Testis (tissue), 3 donors: ENCODE data around the gene LFNG. TPM values are rescaled to one million over a fixed set of nuclear protein-coding genes. Genes with fewer than 3 reads are reported as not detected.

ENCODE experiments used
- DNase-seq: peaks from one replicate; pipeline ENCODE4 v3.0.0-alpha.2; 2019
- H3K27ac ChIP-seq, 2 donors: fragments of 200-600 bp; sonication (generic); one replicate each; pipeline ENCODE4 v1.5.1; 2019
- H3K27me3 ChIP-seq: fragments of 200-600 bp; sonication (generic); one replicate; pipeline ENCODE4 v1.5.1; 2019
- H3K36me3 ChIP-seq: fragments of 200-600 bp; sonication (generic); one replicate; pipeline ENCODE4 v1.5.1; 2017; ENCODE audit warnings: low read depth; ENCODE audit errors: missing control alignments
- H3K4me1 ChIP-seq: fragments of 200-600 bp; sonication (generic); one replicate; pipeline ENCODE4 v1.5.1; 2019
- H3K4me3 ChIP-seq, 2 donors: fragments of 200-600 bp; sonication (generic); one replicate each; pipeline ENCODE4 v1.5.1; 2017 to 2019
- H3K9me3 ChIP-seq: fragments of 200-600 bp; sonication (generic); one replicate; pipeline ENCODE4 v1.5.1; 2017
- CTCF ChIP-seq, 3 experiments: fragments of 450-650 bp in 2 of 3; fragments of 200-600 bp in 1 of 3; sonication (generic) in 1 of 3; IDR thresholded peaks; one replicate each; pipeline ENCODE4 v1.5.1; 2016 to 2019; ENCODE audit warnings: antibody characterized with exemption in 3 of 3, mild to moderate bottlenecking in 2 of 3, moderate library complexity in 1 of 3
- POLR2A ChIP-seq: fragments of 450-650 bp; IDR thresholded peaks from one replicate; pipeline ENCODE4 v1.6.1; 2017; ENCODE audit warnings: antibody characterized with exemption, mild to moderate bottlenecking, moderate library complexity
- WGBS, 2 donors: methylation state at CpG; one replicate each; pipeline ENCODE4 v1.1.5; 2018; 5-methylcytosine and 5-hydroxymethylcytosine counted together
- intact Hi-C: fragments of 100-400 bp; cut with DNase I; formaldehyde crosslinking; loops from one replicate; pipeline ENCODE4 v1.15.1; 2023; ENCODE audit warnings: low total_unique reads
- polyA plus RNA-seq: library from polyadenylated mRNA; stranded (reverse); fragments of 350-450 nt; fragmentation: Illumina TruSeq; extraction: RNeasy Lipid Tissue Mini Kit (QIAGEN cat#74804); gene quantifications from one replicate; pipeline ENCODE4 v1.2.3, GENCODE V29; 2014; ENCODE audit warnings: low read depth, low replicate concordance; ENCODE audit not compliant: insufficient read depth
- total RNA-seq, 2 donors: library from RNA; depleted of rRNA; stranded (reverse); fragments of >200 nt; gene quantifications; one replicate each; pipeline ENCODE4 v1.2.3, GENCODE V29; 2016

The LFNG gene
- total and polyA plus RNA-seq, 3 donors from 2014 or later = 10.1 to 34.1 (median 18.3) TPM

GRCh38 chr7:2478399-2478785 is 41.2 kb upstream of the LFNG start:
- peak; percentile 69 for DNase-seq
- Histone ChIP-seq H3K36me3 (no peaks in the 10 kb centered on the region), H3K4me3 (no peak overlapping the region), H3K9me3 (no peaks in the 10 kb centered on the region), H3K27me3 (no peaks in the 10 kb centered on the region), H3K4me1 (peaks cover 19% of the 10 kb centered on the region), H3K27ac (no peak overlapping the region)
- 41 to 94% methylated on average over 5 to 11 of the region's 11 CpGs for WGBS, 2 donors
- intact Hi-C loops = loop anchor here (10.0 kb wide), 1 partner anchor 76 kb away; the partner anchor contains the start of genes BRAT1 and IQCE
- TF ChIP-seq POLR2A = no peak
- TF ChIP-seq CTCF (IDR thresholded peaks at IDR 0.05) = no peak

- Histone ChIP-seq H3K27ac (no peak overlapping the region), H3K4me3 (no peak overlapping the region), H3K27me3 (no peaks in the 10 kb centered on the region), H3K4me1 (peaks cover 19% of the 10 kb centered on the region), H3K36me3 (no peaks in the 10 kb centered on the region), H3K9me3 (no peaks in the 10 kb centered on the region)
- no peak for DNase-seq
- intact Hi-C loops = loop anchor here (10.0 kb wide), 1 partner anchor 76 kb away; the partner anchor contains the start of genes BRAT1 and IQCE
- 58% methylated on average over 19 of the region's 19 CpGs; no CpG with 5 or more reads in 1 of the 2 donors for WGBS, 2 donors
- no peak for TF ChIP-seq POLR2A
- TF ChIP-seq CTCF (IDR thresholded peaks at IDR 0.05) = no peak
These were observed 40.8 kb upstream of the LFNG start for GRCh38 chr7:2478800-2479199.

GRCh38 chr7:2479276-2480069 is 40.1 kb upstream of the LFNG start:
- DNase-seq = no peak
- Histone ChIP-seq H3K4me3 (no peak overlapping the region), H3K36me3 (no peaks in the 10 kb centered on the region), H3K4me1 (peaks cover 19% of the 10 kb centered on the region), H3K27me3 (no peaks in the 10 kb centered on the region), H3K9me3 (no peaks in the 10 kb centered on the region), H3K27ac (no peak overlapping the region)
- TF ChIP-seq POLR2A = no peak
- TF ChIP-seq CTCF (IDR thresholded peaks at IDR 0.05) = no peak
- 69 to 74% methylated on average over 10 to 16 of the region's 16 CpGs for WGBS, 2 donors
- intact Hi-C loops = loop anchor here (10.0 kb wide), 1 partner anchor 75 kb away; the partner anchor contains the start of genes BRAT1 and IQCE

GRCh38 chr7:2480070-2480408 is 39.5 kb upstream of the LFNG start:
- 37 to 53% methylated on average over 8 to 21 of the region's 21 CpGs for WGBS, 2 donors
- DNase-seq = no peak
- H3K9me3 ChIP-seq = no peaks in the 10 kb centered on the region
- TF ChIP-seq POLR2A (no peak), CTCF (IDR thresholded peaks at IDR 0.05) (no peak)
- H3K4me3 ChIP-seq = no peak overlapping the region
- H3K36me3 ChIP-seq = no peaks in the 10 kb centered on the region
- H3K4me1 ChIP-seq = peaks cover 19% of the 10 kb centered on the region
- H3K27me3 ChIP-seq = no peaks in the 10 kb centered on the region
- H3K27ac ChIP-seq = no peak overlapping the region
- intact Hi-C loops = no loop called here

GRCh38 chr7:2481195-2481594 is 38.4 kb upstream of the LFNG start:
- no peaks in the 10 kb centered on the region for H3K27me3 ChIP-seq
- TF ChIP-seq POLR2A (no peak), CTCF (IDR thresholded peaks at IDR 0.05) (no peak)
- no peaks in the 10 kb centered on the region for H3K9me3 ChIP-seq
- no peak overlapping the region for H3K4me3 ChIP-seq
- intact Hi-C loops = no loop called here
- H3K27ac ChIP-seq = no peak overlapping the region
- peaks cover 19% of the 10 kb centered on the region for H3K4me1 ChIP-seq
- no peaks in the 10 kb centered on the region for H3K36me3 ChIP-seq
- DNase-seq = no peak
- WGBS, 2 donors = 90 to 95% methylated on average over 4 of the region's 4 CpGs
